Nephron (organoid): Measurements from ENCODE around the gene PPFIBP1.

Source experiments
- H3K27ac Mint-ChIP-seq, 3 experiments: 2 replicates each; pipeline ENCODE4 v1.8.0; 2020; ENCODE audit warnings: mixed read lengths in 3 of 3, mild to moderate bottlenecking in 2 of 3, moderate library complexity in 1 of 3
- H3K27me3 Mint-ChIP-seq: 2 replicates; pipeline ENCODE4 v1.8.0; 2021; ENCODE audit warnings: low read depth, mild to moderate bottlenecking, moderate library complexity, mixed read lengths
- H3K36me3 Mint-ChIP-seq: 2 replicates; pipeline ENCODE4 v1.8.0; 2020; ENCODE audit warnings: low read depth, mixed read lengths
- H3K4me1 Mint-ChIP-seq: 2 replicates; pipeline ENCODE4 v1.8.0; 2020; ENCODE audit warnings: mixed read lengths
- H3K4me3 Mint-ChIP-seq, 3 experiments: 2 replicates each; pipeline ENCODE4 v1.8.0; 2020; ENCODE audit warnings: mild to moderate bottlenecking in 3 of 3, mixed read lengths in 3 of 3, moderate library complexity in 2 of 3
- H3K9me3 Mint-ChIP-seq: 2 replicates; pipeline ENCODE4 v1.8.0; 2020; ENCODE audit warnings: mixed read lengths
- CTCF ChIP-seq, 3 experiments: fragments of 200-600 bp; sonication (generic); IDR thresholded peaks; one replicate each; pipeline ENCODE4 v1.5.0; 2021; ENCODE audit warnings: antibody characterized with exemption in 3 of 3; ENCODE audit not compliant: unreplicated experiment in 3 of 3

The PPFIBP1 gene

GRCh38 chr12:27688671-27689070, 164.7 kb downstream of the PPFIBP1 start:
- H3K9me3 Mint-ChIP-seq = no peaks in the 10 kb centered on the region
- no peaks in the 10 kb centered on the region for H3K27me3 Mint-ChIP-seq
- H3K36me3 Mint-ChIP-seq = peaks cover 63% of the 10 kb centered on the region
- H3K4me3 Mint-ChIP-seq = no peak overlapping the region
- H3K4me1 Mint-ChIP-seq = no peaks in the 10 kb centered on the region
- TF ChIP-seq CTCF (IDR thresholded peaks at IDR 0.05; ENCODE audit: unreplicated experiment in 3 of 3) = no peak
- H3K27ac Mint-ChIP-seq = peak overlapping the region in 1 of 3 experiments; percentile 10

DNA sequence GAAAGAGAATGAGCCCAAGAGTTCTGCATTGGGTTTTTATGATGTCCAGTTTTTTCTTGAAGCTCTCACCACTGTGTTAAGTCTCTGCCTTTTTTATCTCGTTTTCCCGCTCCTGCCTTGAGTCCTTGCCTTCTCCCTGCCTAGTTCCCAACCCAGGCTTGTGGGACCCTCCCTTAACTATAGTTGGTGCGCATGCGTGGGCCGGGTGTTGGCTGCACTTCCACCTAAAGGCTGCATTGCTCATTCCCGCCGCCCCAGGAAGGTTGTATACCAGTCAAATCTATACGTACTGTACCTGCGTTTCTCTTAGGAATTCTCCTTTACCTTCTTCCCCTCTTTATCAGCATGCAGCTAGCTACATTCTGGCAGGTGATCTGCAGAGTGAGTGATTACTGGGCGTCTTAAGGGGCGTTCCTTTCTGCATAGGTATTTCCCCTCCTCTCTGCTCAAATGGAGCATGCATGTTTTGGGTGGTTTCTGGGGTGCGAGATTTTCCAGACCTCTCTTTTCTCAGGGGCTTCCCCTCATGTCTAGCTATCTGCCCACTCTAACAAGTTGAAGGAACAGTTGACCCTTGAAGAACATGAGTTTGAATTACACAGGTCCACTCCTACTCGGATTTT, 165.7 kb downstream of the PPFIBP1 start:
- Mint-ChIP-seq H3K4me1 (no peaks in the 10 kb centered on the region), H3K9me3 (no peaks in the 10 kb centered on the region), H3K27ac (no peak overlapping the region), H3K27me3 (no peaks in the 10 kb centered on the region), H3K36me3 (peaks cover 68% of the 10 kb centered on the region), H3K4me3 (no peak overlapping the region)
- no peak for TF ChIP-seq CTCF (IDR thresholded peaks at IDR 0.05; ENCODE audit: unreplicated experiment in 3 of 3)

DNA sequence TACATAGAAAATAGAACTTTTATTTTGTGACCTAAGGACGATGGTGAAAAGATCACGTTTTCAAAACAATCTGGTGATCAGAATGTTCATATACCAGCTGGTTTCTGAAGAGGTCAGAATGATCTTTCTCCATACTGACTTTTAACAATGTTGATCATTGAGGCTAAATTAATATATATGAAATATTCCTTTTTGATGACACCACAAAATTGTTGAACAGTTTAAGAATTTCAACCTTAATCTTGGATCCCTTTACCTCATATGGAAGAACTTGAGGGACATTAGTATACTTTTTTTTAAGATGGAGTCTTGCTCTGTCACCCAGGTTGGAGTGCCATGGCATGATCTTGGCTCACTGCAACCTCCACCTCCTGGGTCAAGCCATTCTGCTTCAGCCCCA, 169.4 kb downstream of the PPFIBP1 start:
- H3K4me3 Mint-ChIP-seq = no peak overlapping the region
- no peak overlapping the region for H3K27ac Mint-ChIP-seq
- no peaks in the 10 kb centered on the region for H3K4me1 Mint-ChIP-seq
- H3K27me3 Mint-ChIP-seq = no peaks in the 10 kb centered on the region
- H3K9me3 Mint-ChIP-seq = no peaks in the 10 kb centered on the region
- TF ChIP-seq CTCF (IDR thresholded peaks at IDR 0.05; ENCODE audit: unreplicated experiment in 3 of 3) = no peak
- peaks cover 61% of the 10 kb centered on the region for H3K36me3 Mint-ChIP-seq

DNA sequence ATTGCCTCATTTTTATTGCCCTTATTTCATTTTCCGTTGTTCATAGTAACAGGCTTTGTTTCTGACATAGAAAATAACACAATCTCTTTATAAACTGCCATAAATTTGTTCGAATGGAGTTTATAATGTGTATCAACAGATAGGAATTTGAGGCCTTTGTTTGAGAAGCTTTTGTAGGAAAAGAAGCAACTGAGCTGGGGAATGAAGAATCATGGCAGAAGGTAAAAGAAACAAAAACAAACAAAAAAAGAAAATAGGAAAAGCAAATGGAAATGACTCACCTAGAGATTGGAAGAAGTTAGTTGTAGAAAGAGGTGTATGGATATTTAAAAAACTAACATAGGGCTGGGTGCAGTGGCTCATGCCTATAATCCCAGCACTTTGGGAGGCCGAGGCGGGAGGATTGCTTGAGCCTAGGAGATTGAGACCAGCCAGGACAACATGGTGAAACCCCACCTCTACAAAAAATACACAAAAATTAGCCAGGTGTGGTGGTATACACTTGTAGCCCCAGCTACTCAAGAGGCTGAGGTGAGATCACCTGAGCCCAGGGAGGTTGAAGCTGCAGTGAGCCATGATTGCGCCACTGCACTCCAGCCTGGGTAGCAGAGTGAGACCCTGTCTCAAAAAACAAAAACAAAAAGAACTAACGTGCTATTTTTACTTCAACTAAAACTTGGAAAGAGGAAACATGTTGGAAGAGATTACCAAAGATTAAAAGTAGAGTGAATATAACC, 171.7 kb downstream of the PPFIBP1 start:
- no peak overlapping the region for H3K4me3 Mint-ChIP-seq

DNA sequence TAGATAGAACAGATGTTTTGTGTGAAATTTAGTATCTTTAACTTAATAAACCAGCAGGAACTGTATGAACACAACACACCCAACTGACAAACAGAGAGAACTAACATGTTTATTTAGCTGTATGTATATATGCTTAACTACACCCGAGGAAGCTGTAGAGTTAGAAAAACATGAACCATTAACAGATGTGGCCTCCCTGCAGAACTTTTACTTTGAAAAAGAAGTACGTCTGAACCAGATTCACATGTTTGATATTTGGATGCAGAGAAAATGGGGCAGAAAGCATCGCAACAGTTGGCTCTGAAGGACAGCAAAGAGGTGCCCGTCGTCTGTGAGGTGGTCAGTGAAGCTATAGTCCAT, 172.3 kb downstream of the PPFIBP1 start, which contains the start of gene REP15:
Gene REP15 (plus strand): TSS at position 155 of the 360 bp plus-strand sequence. CDS start 116 bp downstream, at position 271.
- Mint-ChIP-seq H3K9me3 (no peaks in the 10 kb centered on the region), H3K27me3 (no peaks in the 10 kb centered on the region), H3K4me1 (no peaks in the 10 kb centered on the region), H3K4me3 (no peak within 1 kb of the TSS), H3K36me3 (peaks cover 36% of the 10 kb centered on the region), H3K27ac (no peak within 1 kb of the TSS)
- no peak for TF ChIP-seq CTCF (IDR thresholded peaks at IDR 0.05; ENCODE audit: unreplicated experiment in 3 of 3)

More for the DNA sequence above, 171.7 kb downstream of the PPFIBP1 start:
- H3K36me3 Mint-ChIP-seq = peaks cover 41% of the 10 kb centered on the region
- H3K4me1 Mint-ChIP-seq = no peaks in the 10 kb centered on the region
- H3K9me3 Mint-ChIP-seq = no peaks in the 10 kb centered on the region
- H3K27me3 Mint-ChIP-seq = no peaks in the 10 kb centered on the region
- H3K27ac Mint-ChIP-seq = no peak overlapping the region
- no peak for TF ChIP-seq CTCF (IDR thresholded peaks at IDR 0.05; ENCODE audit: unreplicated experiment in 3 of 3)
